Measurements from ENCODE around the gene TRAPPC5.

TRAPPC5 gene

DNA sequence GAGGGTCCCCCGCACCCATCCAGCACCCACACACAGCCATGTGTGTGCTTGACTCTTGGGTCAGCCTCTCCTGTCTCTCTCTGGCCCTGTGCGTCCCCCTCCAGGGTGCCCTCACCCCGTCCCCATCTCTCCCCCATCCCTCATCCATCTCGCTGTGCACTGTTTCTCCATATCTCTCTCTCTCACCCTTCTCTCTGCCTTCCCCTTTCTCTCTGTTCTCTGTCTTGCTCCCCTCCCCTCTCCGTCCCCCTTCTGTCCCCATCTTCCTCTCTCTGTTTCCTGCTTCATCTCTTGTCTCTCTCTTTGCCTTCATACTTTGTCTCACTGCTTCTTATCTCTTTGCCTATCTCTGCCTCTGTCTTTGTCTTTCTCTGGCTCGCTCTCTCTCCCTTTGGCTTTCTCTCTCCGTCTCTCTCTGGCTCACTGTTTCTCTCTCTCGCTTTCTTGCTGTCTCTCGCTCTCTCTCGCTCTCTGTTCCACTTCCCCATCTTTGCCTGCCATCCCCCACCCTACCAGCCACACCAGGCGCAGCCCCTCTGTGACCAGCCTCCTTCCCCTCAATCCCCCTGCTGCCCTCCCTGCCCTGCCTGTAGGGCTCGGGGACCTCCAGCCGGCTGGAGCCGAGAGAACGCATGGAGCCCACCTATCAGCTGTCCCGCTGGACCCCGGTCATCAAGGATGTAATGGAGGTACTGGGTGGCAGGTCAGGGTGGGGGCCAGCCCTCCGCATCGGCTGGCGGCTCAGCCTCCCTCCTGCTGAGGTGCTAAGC lies 34.8 kb upstream of the TRAPPC5 start:
- DNase-seq (ENCODE audit: low read depth, low spot score) = no peak

DNA sequence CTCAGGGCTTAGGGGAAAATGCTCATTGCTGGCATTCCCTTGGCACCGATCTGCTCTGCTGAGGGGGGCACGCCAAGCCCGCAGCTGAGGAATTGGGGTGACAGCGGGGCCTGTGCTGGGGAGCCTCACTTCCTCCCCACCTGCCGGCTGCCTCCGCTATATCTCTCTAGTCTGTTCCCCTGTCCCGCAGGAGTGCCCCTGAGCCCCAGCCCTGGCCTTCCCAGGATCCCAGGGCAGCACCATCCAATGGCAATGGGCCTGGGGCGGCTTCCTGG lies 34.3 kb upstream of the TRAPPC5 start:
- DNase-seq (ENCODE audit: low read depth, low spot score) = no peak

DNA sequence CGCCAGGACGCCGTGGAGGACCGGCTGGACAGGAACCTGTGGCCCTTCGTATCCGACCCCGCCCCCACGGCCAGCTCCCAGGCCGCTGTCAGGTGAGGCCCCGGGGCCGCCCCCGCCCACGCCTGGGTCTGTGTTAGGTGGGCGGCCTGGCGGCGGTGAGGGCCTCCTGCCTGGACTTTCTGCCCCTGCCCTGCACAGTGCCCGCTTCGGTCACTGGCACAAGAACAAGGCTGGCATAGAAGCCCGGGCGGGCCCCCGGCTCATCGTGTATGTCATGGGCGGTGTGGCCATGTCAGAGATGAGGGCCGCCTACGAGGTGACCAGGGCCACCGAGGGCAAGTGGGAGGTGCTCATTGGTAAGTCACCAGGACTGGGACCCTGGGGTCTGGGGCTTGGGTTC lies 33.5 kb upstream of the TRAPPC5 start:
- DNase-seq (ENCODE audit: low read depth, low spot score) = no peak

DNA sequence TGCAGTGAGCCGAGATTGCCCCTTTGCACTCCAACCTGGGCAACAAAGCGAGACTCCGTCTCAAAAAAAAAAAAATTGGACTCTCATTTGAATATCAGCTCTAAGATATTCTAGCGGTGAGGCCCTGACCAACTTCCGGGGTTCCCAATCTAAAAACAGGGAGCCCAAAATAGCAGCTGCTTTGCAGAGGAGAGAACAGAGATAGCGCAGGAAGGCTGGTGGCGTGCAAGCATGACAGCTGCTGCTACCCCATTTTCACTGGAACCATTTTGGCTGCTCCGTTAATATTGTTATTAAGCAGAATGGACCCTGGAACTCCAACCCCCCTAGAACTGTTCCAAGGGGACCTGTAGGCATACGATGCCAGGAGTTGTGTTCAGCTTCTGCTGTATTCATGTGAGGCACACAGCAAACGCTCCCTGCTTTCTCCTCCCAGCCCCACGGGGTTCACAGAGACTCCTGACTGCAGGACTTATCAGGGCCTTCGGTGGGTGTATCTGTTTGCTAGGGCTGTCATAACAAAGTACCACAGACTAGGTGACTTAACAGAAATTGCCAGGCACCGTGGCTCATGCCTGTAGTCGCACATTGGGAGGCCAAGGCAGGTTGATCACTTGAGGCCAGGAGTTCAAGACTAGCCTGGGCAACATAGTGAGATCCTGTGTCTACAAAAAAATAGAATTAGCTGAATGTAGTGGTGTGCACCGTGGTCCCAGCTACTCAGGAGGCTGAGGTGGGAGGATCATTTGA lies 32.2 kb upstream of the TRAPPC5 start:
- DNase-seq (ENCODE audit: low read depth, low spot score) = no peak

DNA sequence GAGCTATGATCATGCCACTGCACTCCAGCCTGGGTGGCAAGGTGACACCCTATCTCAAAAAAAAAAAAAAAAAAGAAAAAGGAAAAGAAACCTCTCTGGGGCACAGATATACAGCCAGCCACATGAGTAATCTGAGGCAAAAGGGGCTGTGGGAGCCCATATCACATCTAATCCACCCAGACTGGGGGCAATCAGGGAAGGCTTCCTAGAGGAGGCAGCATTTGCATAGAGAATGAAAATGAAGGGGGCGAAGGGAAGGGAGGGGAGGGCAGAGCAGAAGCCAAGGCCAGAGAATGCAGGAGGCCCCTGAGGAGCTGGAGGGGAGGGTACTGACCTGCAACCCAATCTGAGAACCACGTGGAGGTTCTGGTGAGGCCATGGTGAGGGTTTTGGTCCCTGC lies 30.5 kb upstream of the TRAPPC5 start:
- DNase-seq (ENCODE audit: low read depth, low spot score) = no peak

DNA sequence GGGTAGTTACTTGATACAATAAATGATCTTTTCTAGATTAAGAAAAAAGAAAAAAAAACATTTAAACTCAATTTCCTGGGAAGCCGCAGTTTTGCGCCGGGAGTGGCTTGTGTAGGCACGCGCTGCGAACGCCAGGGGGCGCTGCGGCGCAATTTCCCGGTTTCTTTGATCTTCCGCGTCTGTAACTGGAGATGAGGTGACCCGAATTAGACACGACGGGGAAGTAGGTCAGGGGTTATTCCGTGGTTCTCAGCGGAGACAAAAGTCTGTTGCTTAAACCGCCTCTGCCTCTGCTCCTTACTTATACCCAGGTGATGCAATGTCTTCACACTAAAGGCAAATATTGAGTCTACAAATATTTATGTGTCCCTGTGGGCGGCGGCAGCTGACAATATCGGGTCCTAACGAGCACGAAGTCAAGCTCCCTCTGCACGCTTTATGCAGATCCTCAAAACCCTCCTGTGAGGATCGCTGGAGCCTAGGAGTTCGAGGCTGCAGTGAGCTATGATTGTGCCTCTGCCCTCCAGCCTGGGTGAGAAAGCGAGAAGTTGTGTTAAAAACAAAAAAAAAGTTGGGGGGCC lies 28.5 kb upstream of the TRAPPC5 start:
- DNase-seq (ENCODE audit: low read depth, low spot score) = no peak

DNA sequence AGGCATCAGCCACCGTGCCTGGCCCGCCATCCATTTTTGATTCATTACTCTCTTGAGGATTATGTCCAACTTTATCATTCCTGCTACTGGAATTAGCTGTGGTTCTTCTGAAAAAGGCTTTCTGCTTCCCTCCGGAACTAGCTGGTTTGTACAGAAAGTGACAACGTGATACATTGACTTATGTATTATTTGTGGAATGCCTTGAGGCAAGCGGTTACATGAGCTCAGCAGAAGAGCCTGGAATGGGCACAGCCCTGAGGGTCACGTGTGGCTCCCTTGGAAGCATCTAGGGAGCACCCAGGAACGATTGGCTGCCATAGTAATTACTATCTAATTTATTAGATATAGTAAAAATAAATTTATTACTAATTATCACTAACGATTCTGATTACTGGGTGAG lies 26.2 kb upstream of the TRAPPC5 start:
- DNase-seq (ENCODE audit: low read depth, low spot score) = no peak

DNA sequence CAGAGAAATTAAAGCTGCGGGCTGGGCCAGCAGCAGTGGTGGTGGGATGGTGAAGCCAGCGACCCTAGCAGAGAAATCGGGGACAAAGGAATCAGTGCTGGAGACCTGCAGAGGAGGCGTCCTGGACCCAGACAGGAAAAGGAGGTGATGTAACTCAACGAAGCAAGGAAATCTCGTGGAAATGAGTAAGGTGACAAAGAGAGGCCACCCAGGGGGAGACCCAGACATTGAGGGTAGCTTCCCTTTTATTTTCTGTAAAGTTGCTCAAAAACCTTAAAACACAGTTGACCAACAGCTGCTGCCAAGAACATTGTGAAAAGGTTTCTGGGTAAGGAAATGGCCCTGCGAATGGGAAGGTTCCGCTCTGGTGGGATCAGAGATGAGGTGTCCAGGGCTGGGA lies 25.1 kb upstream of the TRAPPC5 start:
- DNase-seq (ENCODE audit: low read depth, low spot score) = no peak

DNA sequence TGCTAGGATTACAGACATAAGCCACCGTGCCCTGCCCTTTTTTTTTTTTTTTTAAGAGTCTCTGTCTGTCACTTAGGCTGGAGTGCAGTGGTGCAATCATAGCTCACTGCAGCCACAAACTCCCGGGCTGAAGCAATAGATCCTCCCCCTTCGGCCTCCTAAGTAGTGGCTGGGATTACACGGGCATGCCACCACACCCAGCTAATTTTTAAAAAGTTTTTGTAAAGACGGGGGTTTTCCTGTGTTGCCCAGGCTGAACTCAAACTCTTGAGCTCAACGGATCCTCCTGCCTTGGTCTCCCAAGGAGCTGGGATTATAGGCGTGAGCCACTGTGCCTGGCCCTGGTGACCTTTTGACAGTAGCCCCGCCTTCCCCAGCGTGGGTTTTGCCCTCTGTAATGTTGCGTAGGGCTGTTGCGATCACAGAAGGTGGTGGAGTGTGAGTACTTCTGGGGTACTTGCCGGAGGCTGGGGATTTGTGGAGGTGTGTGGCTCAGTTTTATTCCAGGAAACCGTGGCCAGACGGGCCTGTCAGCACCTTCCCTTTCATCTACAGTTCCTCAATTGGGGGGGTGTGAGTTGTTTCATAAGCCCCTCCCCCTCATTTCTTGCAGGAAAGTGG lies 23.4 kb upstream of the TRAPPC5 start:
- DNase-seq (ENCODE audit: low read depth, low spot score) = no peak

DNA sequence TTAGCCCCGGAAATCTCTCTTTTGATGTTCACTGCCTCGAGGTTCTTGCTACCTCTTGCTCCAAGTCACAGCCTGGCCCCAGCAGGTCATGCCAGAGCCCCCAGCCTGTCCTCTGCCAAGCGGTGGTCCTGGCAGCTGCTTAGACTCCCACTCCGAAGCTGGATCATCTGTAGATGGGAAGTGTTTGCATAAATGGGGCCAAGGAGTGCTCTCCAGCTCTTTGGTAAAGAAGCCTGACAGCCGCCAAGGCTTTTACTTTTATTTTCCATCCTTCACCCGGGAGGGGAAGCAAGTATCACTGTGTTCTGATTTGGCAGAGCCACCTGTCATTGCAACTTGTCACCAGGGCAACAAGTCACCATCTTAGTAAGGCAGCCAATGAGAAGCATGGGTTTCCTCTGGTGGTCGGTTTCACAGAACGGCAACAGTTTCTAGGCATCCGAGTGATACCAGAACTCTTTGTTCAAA lies 22.4 kb upstream of the TRAPPC5 start:
- DNase-seq (ENCODE audit: low read depth, low spot score) = no peak

DNA sequence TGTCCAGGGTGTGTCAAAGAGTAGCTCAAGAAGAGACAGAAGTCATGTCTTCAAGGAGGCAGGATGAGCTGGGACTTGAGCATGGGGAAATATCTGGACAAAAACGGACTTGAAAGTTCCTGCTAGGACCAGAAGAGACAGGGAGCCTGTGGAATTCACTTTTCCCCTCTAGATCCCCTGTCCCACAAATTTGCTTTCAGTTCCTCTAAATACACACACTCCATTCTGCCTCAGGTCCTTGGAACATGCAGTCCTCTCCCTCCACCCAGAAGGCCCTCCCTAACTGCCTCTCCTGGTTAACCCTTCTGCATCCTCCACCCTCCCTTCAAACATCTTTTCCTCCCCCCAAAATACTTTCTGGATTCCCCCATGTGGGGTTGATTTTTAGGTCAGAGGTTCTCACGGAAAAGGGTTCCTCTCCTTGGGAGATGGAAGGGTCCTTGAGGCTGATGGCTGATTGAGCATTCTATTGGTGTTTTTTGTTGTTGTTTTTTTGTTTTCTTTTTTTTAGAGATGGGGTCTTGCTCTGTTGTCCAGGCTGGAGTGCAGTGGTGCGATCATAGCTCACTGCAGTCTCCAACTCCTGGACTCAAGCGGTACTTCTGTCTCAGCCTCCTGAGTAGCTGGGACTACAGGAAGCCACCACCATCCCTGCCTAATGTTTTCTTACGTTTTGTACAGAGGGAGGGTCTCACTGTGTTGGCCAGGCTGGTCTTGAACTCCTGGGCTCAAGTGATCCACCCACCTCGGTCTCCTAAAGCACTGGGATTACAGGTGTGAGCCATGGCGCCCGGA lies 18.7 kb upstream of the TRAPPC5 start:
- DNase-seq (ENCODE audit: low read depth, low spot score) = no peak

DNA sequence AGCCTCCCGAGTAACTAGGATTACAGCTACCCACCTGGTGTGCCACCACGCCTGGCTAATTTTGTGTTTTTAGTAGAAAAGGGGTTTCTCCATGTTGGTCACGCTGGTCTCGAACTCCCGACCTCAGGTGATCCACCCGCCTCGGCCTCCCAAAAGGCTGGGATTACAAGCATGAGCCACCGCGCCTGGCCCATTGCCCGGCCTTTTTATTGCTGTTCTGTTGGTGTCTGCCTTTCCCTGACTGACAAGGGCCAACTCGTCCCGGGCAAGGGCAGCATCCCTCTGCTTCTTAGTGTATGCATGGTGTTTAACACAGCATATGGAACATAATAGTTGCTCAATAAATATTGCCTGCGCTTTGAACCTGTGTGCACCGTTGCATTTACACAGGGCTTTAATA lies 18.0 kb upstream of the TRAPPC5 start:
- DNase-seq (ENCODE audit: low read depth, low spot score) = no peak

DNA sequence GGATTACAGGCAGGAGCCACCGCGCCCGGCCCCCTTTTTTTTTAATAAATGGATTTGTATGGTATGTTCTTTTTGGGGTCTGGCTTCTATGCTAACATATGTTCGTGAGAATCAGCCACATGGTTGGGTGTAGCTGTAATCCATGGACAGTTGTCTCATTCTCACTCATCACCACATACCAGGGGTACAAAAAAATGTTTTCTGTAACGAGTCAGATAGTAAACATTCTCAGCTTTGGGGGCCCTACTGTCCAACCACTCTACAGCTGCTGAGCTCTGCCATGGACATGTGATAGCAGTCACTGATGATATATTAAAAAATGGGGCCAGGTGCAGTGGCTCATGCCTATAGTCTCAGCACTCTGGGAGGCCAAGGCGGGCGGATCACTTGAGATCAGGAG lies 16.9 kb upstream of the TRAPPC5 start:
- DNase-seq (ENCODE audit: low read depth, low spot score) = no peak

DNA sequence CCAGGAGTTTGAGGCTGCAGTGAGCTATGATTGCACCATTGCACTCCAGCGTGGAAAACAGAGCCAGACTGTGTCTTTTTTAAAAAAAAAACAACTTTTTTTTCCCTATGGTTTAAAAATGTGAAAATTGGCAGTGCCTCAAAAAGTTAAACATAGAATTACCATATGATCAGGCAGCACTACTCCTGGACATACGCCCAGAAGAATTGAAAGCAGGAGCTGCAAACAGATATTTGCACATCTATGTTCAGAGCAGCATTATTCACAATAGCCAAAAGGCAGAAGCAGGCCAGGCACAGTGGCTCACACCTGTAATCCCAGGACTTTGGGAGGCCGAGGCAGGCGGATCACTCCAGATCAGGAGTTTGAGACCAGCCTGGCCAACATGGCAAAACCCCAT lies 15.6 kb upstream of the TRAPPC5 start:
- DNase-seq (ENCODE audit: low read depth, low spot score) = no peak

DNA sequence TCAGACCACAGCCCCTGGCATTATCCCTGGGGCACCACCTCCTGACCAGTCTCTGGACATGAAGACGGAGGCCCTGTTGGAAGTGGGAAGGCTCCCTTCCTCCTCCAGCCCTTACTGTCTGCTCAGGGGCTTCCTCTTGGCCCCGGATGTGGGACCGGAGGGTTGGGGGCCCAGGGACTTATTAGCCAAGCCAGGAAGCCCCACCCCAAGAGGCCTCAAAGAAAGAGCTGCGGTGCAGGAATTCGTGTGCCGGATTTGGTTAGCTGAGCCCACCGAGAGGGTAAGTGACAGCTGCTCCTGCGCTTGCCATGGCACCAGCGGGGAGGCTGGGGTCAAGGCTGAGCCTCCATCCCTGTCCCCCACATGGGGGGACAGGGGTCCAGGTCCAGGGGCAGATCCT lies 11.8 kb upstream of the TRAPPC5 start, which contains the start of gene RETN:
Gene RETN (plus strand): TSS at position 208 of the 400 bp plus-strand sequence. CDS start 278 bp downstream, outside the sequence.
- no peak for DNase-seq (ENCODE audit: low read depth, low spot score)

DNA sequence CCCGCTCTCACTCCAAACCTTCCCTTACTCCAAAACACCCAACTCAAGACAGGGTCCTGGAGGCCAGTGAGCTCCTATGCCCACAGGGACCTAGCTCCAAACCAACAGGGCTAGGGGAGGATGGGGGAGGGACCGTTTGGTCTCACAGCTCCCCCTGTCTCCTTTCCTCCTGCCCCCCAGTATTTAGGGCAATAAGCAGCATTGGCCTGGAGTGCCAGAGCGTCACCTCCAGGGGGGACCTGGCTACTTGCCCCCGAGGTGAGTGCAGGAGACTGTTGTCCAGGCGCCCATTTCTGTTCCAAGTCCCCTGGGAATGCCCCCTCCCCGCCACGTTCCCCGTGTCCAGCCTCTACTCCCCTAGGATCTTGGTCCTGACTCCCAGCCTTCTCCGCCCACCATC lies 11.0 kb upstream of the TRAPPC5 start:
- no peak for DNase-seq (ENCODE audit: low read depth, low spot score)

DNA sequence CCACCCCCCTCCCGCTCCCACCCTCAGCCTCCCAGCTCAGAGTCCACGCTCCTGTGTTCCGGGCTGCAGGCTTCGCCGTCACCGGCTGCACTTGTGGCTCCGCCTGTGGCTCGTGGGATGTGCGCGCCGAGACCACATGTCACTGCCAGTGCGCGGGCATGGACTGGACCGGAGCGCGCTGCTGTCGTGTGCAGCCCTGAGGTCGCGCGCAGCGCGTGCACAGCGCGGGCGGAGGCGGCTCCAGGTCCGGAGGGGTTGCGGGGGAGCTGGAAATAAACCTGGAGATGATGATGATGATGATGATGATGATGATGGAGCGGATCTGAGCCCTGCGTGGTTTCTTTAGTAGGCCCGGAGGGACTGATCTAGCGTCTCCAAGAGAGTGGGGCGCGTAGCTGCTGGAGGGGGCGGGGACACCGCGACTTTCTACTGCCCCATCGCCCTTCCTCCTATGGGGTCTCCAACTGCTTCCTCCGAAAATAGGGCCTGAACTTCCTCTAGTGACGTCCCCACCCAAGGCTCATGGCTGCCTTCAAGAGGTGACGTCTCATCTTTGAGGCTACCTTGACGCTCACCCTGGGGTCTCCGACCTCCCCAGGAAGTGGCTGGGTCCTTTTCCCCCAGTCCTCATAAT lies 10.4 kb upstream of the TRAPPC5 start:
- no peak for DNase-seq (ENCODE audit: low read depth, low spot score)

DNA sequence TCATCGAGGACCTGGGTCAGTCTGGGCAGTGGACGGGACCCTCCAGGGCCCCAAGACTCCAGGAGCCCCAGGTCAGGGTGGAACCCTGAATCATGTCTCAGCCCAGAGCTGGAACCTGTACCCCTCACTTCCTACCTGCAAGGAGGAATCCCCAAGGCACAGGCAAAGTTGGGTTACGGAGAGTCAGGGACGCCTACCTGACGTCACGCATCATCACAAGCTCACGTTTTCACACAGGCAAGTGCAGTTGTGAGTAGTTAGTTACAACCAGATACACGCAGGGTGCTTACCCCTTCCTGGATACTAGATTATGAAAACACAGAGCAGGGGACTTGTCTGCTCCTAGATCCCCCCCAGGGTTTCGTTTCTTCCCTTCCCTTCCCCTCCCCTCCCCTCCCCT lies 9.8 kb upstream of the TRAPPC5 start:
- no peak for DNase-seq (ENCODE audit: low read depth, low spot score)

DNA sequence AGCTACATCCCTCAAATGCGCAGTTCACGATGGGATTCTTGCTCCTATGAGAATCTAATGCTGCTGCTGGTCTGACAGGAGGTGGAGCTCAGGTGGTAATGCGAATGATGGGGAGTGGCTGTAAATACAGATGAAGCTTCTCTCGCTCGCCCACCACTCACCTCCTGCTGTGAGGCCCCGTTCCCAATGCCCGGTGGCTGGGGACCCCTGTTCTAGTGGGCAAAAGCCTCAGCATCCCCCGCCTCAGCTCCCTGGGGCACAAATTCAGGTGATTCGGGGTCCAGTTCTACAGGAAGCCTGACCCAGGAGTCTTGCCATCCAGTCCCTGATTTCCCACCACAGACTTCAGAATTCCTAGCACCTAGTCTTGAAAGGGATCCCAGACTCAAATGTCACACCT lies 8.1 kb upstream of the TRAPPC5 start:
- DNase-seq (ENCODE audit: low read depth, low spot score) = no peak

DNA sequence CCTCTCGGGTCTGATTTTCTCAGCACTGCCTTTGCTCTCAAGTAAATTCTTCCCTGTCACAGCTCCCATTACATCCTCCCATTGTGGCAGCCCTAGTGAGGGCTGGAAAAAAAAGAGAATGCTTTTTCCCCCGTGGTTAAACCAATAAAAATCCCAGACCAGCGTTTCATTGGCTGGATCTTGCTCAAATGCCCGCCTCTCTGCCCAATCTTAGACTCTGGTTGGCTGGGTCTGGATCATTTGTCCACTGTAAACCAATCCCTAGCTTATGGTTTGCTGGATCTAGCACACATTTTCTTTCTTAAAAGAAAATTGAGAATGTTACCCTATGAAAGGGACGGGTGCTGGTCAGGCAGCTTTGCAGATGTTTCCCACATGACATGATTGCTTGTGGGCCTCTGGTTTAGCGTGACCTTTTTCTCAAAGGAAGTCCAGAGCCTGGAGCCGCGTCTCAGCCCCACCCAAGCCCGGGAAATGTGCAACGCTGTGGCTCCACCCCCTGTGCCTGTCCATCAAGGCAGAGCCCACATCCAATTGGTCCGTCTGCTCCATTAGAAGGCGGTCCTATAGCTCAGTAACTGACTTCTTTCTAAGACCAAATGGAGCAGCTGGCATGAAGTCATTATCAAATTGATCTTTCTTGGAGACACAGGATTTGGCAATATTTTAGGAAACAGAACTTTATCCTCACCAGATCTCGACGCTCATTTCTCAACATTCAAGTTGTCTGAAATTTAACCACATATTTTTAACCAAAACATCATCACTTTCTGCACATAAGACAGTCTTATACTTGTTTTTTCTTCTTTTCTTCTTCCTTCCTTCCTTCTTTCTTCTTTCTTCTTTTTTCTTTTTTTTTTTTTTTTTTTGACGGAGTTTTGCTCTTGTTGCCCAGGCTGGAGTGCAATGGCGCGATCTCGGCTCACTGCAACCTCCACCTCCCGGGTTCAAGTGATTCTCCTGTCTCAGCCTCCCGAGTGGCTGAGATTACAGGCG lies 6.3 kb upstream of the TRAPPC5 start:
- DNase-seq (ENCODE audit: low read depth, low spot score) = no peak
